Large intestine (tissue), 3 donors: ENCODE measurements around the gene RSRC2. TPM values are rescaled to one million over a fixed set of nuclear protein-coding genes. Genes with fewer than 3 reads are reported as not detected.
"Not testable (repeated sequence)": the region's sequence is repeated elsewhere in the genome, so short reads cannot be mapped to it uniquely, and the experiment has no call there.

ENCODE experiments used
- DNase-seq, 2 donors: peaks; one replicate each; pipeline versions ENCODE4 v3.0.0 to v3.0.0-alpha.2; 2013
- H3K27ac ChIP-seq: one replicate; pipeline ENCODE4 v1.5.1; 2013; ENCODE audit warnings: low read length
- H3K27me3 ChIP-seq: 2 replicates; pipeline ENCODE4 v1.6.1; 2013; ENCODE audit warnings: low read length; ENCODE audit not compliant: control insufficient read depth, insufficient read depth
- H3K36me3 ChIP-seq: 2 replicates; pipeline ENCODE4 v1.6.1; 2013; ENCODE audit warnings: low read length; ENCODE audit not compliant: control insufficient read depth, insufficient read depth
- H3K4me1 ChIP-seq: one replicate; pipeline ENCODE4 v1.6.1; 2013; ENCODE audit warnings: low read length; ENCODE audit not compliant: control insufficient read depth, insufficient read depth
- H3K4me3 ChIP-seq: one replicate; pipeline ENCODE4 v1.5.1; 2013; ENCODE audit warnings: low read length
- H3K9me3 ChIP-seq: one replicate; pipeline ENCODE4 v1.6.1; 2013; ENCODE audit warnings: mild to moderate bottlenecking, low read depth, low read length, moderate library complexity; ENCODE audit not compliant: control insufficient read depth
- WGBS: methylation state at CpG from one replicate; pipeline ENCODE4 v1.1.5; 2013; ENCODE audit warnings: low lambda C conversion rate; ENCODE audit not compliant: insufficient coverage; 5-methylcytosine and 5-hydroxymethylcytosine counted together
- polyA plus RNA-seq: library from polyadenylated mRNA; unstranded; fragments of 120-200 nt; gene quantifications from one replicate; pipeline ENCODE4 v1.2.1, GENCODE V29; 2013

The RSRC2 gene
- polyA plus RNA-seq, 1 donor, result 120 TPM

DNA sequence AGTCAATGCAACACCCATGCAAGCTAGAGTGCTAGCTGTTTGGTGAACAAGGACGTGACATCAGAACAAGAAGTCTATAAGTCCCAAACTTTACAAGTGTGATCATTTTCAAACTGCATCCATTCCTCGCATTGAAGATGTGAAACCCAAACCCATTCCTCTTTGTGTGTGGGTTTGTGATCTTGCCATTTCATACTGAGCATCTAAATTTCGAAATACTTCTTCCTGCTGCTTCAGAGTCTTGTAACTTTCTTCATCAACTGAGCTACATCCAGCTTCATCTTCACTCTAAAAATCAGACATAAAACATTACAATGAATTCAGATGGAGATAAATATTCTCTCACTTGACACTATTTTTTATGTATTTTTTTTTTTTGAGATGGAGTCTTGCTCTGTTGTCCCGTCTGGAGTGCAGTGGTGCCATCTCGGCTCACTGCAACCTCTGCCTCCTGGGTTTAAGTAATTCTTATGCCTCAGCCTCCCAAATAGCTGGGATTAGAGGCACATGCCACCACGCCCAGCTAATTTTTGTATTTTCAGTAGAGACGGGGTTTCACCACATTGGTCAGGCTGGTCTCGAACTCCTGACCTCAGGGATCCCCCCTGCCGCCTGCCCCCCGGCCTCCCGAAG is 21.2 kb downstream of the RSRC2 start:
- no CpG with 5 or more reads among the region's 11 CpGs for WGBS
- H3K4me3 ChIP-seq, result no peak overlapping the region
- H3K9me3 ChIP-seq, result no peaks in the 10 kb centered on the region
- H3K27ac ChIP-seq, result no peak overlapping the region
- H3K36me3 ChIP-seq, result peaks cover 71% of the 10 kb centered on the region
- no peak for DNase-seq
- no peaks in the 10 kb centered on the region for H3K27me3 ChIP-seq
- no peaks in the 10 kb centered on the region for H3K4me1 ChIP-seq

DNA sequence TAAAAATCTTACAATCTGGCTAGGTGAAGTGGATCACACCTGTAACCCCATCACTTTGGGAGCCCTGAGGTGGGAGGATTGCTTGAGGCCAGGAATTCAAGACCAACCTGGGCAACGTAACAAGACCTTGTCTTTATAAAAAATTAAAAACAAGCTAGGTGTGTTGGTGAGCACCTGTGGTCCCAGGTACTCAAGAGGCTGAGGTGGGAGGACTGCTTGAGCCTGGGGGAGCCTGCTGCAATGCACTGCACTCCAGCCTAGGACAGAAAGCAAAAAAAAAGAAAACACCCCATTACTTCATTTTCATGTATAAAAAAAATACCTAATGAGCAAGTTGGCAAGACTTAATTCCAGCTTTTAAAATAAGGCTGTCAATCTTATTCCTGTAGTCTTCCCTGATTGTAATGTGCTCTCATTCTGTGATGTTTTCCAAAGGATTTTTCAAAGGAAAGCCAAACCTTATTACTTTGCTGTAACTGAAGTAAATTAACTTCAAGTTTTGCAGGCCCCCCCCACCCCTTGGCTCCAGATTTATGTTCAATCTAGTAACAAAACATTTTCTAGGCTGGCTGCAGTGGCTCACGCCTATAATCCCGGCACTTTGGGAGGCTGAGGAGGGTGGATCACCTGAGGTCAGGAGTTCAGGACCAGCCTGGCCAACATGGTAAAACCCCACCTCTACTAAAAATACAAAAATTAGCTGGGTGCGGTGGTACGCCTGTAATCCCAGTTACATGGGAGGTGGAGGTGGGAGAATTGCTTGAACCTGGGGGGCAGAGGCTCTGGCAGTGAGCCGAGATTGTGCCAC is 22.7 kb downstream of the RSRC2 start:
- no peaks in the 10 kb centered on the region for H3K9me3 ChIP-seq
- no peak overlapping the region for H3K27ac ChIP-seq
- H3K4me3 ChIP-seq, result no peak overlapping the region
- H3K36me3 ChIP-seq, result peaks cover 56% of the 10 kb centered on the region
- peaks cover 1% of the 10 kb centered on the region for H3K4me1 ChIP-seq
- WGBS, result no CpG with 5 or more reads among the region's 6 CpGs
- no peak for DNase-seq
- H3K27me3 ChIP-seq, result no peaks in the 10 kb centered on the region

DNA sequence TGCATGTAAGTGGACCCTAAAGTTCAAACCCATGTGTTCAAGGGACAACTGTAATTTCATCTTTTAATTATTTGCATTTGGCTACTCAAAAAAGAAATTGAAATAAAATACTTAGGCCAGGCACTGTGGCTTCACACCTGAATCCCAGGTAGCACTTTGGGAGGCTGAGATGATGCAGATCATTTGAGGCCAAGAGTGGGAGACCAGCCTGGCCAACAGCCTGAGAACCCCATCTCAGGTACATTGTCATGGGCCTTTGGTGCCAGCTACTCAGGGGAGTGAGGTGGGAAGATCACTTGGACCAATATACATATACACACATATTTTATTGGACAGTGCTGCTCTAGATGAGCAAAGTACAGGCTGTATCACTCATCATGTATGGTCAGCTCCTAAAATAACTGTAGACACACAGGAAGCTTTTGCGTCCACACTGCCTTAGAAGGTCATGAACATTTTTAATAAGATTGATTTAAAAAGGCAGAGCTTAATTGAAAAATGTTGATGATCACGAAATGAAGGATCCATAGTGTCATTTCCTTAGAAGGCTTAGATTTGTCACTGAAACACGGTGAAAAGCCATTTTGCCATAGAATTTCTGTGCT is 23.5 kb downstream of the RSRC2 start:
- Histone ChIP-seq H3K4me3 (no peak overlapping the region), H3K27me3 (no peaks in the 10 kb centered on the region), H3K9me3 (no peaks in the 10 kb centered on the region), H3K27ac (no peak overlapping the region), H3K4me1 (peaks cover 5% of the 10 kb centered on the region), H3K36me3 (peaks cover 49% of the 10 kb centered on the region)
- DNase-seq, result no peak
- 92% methylated on average over 2 of the region's 3 CpGs for WGBS

DNA sequence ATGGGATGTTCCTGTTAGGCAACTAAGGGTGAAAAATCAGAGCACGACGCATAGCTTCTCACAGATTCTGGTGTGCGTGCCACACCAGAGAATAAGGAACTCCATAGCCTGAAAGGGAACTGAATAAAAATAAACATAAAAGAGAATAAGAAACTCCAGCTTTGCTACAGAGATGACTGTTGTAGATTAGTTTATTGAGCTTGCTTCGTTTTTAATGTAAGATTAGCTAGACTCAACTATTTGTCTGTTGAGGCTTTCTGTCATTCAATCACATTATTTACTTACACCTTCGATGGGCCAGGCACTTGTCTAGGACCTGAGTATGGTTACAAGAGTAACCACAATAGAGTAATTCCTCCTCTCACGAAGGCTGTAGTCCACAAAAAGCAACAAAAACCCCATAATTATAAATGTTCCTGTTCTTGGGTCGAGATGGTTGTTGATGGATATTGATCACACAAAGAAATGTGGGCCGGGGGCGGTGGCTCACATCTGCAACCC is 25.2 kb downstream of the RSRC2 start:
- H3K4me1 ChIP-seq, result peaks cover 5% of the 10 kb centered on the region
- 89% methylated on average over 2 of the region's 9 CpGs for WGBS
- H3K4me3 ChIP-seq, result peak overlapping the region; percentile 91
- DNase-seq, result no peak
- no peaks in the 10 kb centered on the region for H3K9me3 ChIP-seq
- H3K27me3 ChIP-seq, result no peaks in the 10 kb centered on the region
- peaks cover 39% of the 10 kb centered on the region for H3K36me3 ChIP-seq
- peak overlapping the region; percentile 96 for H3K27ac ChIP-seq

DNA sequence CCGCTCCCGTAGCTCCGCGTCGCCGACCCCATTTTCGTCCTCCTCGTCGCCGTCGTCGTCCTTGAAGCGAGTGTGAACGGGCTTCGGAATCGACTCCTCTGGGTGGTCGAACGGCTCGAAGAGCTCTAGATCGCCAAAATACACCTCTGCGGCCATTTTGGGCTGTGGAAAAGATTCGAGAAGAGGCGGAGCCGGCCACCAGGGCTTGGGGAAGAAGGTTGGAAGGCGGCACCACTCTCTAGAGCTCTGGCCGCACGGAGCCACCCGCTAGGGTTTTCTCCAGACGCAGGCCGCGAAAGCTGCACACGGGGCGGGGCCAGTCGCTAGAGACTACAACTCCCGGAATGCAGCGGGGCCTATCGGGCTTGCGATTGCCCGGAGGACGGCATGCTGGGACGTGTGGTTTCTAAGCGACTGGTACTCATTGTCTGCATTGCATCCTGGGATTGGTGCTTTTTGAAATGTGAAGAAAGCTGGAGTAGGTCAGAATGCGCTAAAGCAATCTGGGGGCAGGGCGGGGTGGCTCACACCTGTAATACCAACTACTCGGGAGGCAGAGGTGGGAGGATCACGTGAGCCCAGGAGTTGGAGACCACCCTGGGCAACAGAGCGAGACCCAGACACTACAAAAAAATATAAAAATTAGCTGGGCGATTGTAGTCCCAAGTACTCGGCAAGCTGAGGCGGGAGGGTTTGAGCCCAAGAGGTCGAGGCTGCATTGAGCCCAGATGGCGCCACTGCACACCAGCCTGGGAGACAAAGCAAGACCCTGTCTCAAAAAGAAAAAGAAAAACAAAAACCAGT is 25.8 kb downstream of the RSRC2 start, which contains the start of gene ZCCHC8:
Gene ZCCHC8, minus strand, starts transcription at position 248 of the 804 bp plus-strand sequence. Its CDS starts 92 bp downstream, at position 156.
- H3K36me3 ChIP-seq, result peaks cover 34% of the 10 kb centered on the region
- 35% methylated on average over 2 of the region's 52 CpGs for WGBS

DNA sequence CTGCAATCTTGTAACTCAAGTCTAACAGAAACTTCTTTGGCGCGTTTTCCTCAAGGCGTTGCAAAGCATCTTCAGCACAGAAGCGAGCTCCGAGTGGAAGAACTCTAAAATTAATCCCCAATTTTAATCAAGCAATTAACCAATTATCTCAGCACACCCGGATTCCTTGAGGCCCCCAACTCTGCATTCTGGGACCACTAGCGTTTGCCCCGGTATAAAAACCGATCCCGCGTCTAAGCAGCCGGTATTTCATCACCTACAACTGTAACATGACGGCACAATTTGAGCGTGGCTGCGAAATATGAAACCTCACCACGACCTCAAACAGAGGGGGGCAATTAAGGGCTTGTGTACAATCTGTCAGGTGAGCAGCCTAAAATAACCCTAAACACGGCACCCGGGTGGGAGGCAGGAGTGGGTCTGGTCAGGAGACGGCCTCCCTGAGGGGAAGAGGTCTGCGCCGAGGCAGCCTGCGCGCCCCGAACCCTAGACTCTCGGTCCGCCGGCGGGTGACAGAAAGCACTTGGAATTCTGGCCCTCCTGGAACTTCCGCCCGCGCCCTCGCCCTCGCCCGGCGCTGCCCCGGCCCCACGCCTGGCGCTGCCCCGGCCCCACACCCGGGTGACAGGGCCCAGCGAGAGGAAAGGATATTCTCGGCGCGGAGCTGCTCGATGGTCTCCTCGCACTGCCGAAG is 26.6 kb downstream of the RSRC2 start:
- no CpG with 5 or more reads among the region's 47 CpGs for WGBS
- Histone ChIP-seq H3K4me1 (peaks cover 5% of the 10 kb centered on the region), H3K4me3 (peak overlapping the region; percentile 91), H3K9me3 (no peaks in the 10 kb centered on the region), H3K36me3 (peaks cover 32% of the 10 kb centered on the region), H3K27me3 (no peaks in the 10 kb centered on the region), H3K27ac (peak overlapping the region; percentile 96)
- peak; percentile 48 to 84 for DNase-seq

More for the DNA sequence above, 25.8 kb downstream of the RSRC2 start, which contains the start of gene ZCCHC8:
- Histone ChIP-seq H3K4me1 (peaks cover 5% of the 10 kb centered on the region), H3K27me3 (no peaks in the 10 kb centered on the region), H3K9me3 (no peaks in the 10 kb centered on the region), H3K27ac (peak within 1 kb of the TSS; percentile 96), H3K4me3 (peak within 1 kb of the TSS; percentile 91)
- DNase-seq, result peak; percentile 97 to 99

DNA sequence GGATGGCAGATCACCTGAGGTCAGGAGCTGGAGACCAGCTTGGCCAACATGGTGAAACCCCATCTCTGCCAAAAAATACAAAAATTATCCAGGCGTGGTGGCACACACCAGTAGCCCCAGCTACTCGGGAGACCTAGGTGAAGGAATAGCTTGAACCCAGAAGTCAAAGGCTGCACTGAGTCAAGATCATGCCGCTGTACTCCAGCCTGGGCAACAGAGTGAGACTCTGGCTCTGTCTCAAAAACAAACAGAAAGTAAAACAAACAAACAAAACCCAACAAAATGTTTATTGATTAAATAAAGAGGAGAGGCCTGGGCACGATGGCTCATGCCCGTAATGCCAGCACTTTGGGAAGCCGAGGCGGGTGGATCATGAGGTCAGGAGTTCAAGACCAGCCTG is 31.5 kb downstream of the RSRC2 start:
- WGBS, result 100% methylated on average over 1 of the region's 7 CpGs
- Histone ChIP-seq H3K27ac (no peak overlapping the region), H3K27me3 (no peaks in the 10 kb centered on the region), H3K36me3 (peaks cover 39% of the 10 kb centered on the region), H3K4me1 (peaks cover 5% of the 10 kb centered on the region), H3K9me3 (no peaks in the 10 kb centered on the region), H3K4me3 (no peak overlapping the region)
- no peak for DNase-seq

DNA sequence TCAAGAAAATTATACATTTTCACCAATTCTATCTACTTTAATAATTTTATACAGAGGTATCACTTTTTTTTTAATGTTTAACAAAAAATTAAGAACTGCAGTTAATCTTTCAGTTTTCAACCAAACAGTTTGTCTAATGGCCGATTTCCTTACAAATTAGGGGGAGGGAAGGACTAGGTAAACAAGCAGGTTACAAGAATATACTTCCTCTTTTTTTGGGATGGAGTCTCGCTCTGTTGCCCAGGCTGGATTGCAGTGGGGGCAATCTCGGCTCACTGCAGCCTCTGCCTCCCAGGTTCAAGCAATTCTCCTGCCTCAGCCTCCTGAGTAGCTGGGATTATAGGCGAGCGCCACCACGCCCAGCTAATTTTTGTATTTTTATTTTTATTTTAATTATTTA is 33.5 kb downstream of the RSRC2 start:
- no CpG with 5 or more reads among the region's 6 CpGs for WGBS
- H3K36me3 ChIP-seq, result peaks cover 54% of the 10 kb centered on the region

DNA sequence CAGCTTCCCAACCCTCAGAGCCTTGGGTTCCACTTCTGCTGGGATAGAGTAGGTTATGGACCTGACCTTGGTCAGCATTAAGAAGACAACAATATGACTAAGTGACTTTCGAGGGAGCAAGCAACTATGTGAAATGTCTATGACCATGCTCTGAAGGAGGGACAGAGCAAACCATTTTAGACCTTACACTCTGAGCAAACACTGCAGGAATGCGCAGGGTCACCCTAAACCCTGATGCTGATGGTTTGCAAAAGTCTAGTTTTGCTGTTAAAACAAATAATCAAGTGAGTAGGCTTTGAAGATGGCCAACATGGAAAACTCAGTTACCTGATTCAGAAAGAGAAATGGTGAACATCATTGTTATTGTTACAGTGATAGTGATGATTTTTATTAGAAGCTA is 34.7 kb downstream of the RSRC2 start:
- Histone ChIP-seq H3K4me1 (no peaks in the 10 kb centered on the region), H3K9me3 (no peaks in the 10 kb centered on the region), H3K4me3 (no peak overlapping the region), H3K27me3 (no peaks in the 10 kb centered on the region), H3K36me3 (peaks cover 57% of the 10 kb centered on the region), H3K27ac (no peak overlapping the region)
- no peak for DNase-seq
- no CpG with 5 or more reads among the region's 2 CpGs for WGBS

More for the DNA sequence above, 33.5 kb downstream of the RSRC2 start:
- not testable (repeated sequence) for H3K27ac ChIP-seq, H3K4me3 ChIP-seq, H3K4me1 ChIP-seq, DNase-seq, H3K27me3 ChIP-seq, H3K9me3 ChIP-seq
